Activated gamma-delta T cell treated with Interleukin-2 at 50 U/mL for 16 hours (primary cell): ENCODE data around the gene PTPN4.
"Not testable (repeated sequence)": the region's sequence is repeated elsewhere in the genome, so short reads cannot be mapped to it uniquely, and the experiment has no call there.

Source experiments
- DNase-seq: peaks from one replicate; pipeline ENCODE4 v3.0.0-alpha.2; 2020

The PTPN4 gene

GRCh38 chr2:119765433-119766002 is 5.8 kb downstream of the PTPN4 start:
- no peak for DNase-seq

GRCh38 chr2:119766944-119767343 is 7.2 kb downstream of the PTPN4 start:
- DNase-seq = no peak

- DNase-seq = no peak
Observed at GRCh38 chr2:119768742-119769141, 9.0 kb downstream of the PTPN4 start.

- no peak for DNase-seq
Observed at GRCh38 chr2:119769645-119770044, 9.9 kb downstream of the PTPN4 start.

GRCh38 chr2:119771331-119771730 is 11.6 kb downstream of the PTPN4 start:
- no peak for DNase-seq

- no peak for DNase-seq
Observed at GRCh38 chr2:119772128-119772527, 12.4 kb downstream of the PTPN4 start.

GRCh38 chr2:119772767-119773166 is 13.0 kb downstream of the PTPN4 start:
- DNase-seq = no peak

- DNase-seq = no peak
Observed at GRCh38 chr2:119774026-119774425, 14.3 kb downstream of the PTPN4 start.

- DNase-seq = no peak
Observed at GRCh38 chr2:119775102-119775501, 15.4 kb downstream of the PTPN4 start.

- no peak for DNase-seq
Observed at GRCh38 chr2:119782308-119783027, 22.7 kb downstream of the PTPN4 start.

GRCh38 chr2:119784876-119785275 is 25.2 kb downstream of the PTPN4 start:
- DNase-seq = no peak

- DNase-seq = no peak
Observed at GRCh38 chr2:119786295-119786694, 26.6 kb downstream of the PTPN4 start.

- no peak for DNase-seq
Observed at GRCh38 chr2:119788752-119789151, 29.0 kb downstream of the PTPN4 start.

GRCh38 chr2:119790466-119790865 is 30.7 kb downstream of the PTPN4 start:
- DNase-seq = no peak

GRCh38 chr2:119792907-119793312 is 33.2 kb downstream of the PTPN4 start:
- no peak for DNase-seq

GRCh38 chr2:119794237-119794636 is 34.5 kb downstream of the PTPN4 start:
- DNase-seq = no peak

GRCh38 chr2:119795309-119796303 is 35.9 kb downstream of the PTPN4 start:
- DNase-seq = no peak

- DNase-seq = no peak
Observed at GRCh38 chr2:119800376-119800902, 40.7 kb downstream of the PTPN4 start.

GRCh38 chr2:119801040-119801439 is 41.3 kb downstream of the PTPN4 start:
- DNase-seq = no peak

- DNase-seq = not testable (repeated sequence)
Observed at GRCh38 chr2:119801989-119802388, 42.3 kb downstream of the PTPN4 start.

GRCh38 chr2:119803101-119803500 is 43.4 kb downstream of the PTPN4 start:
- DNase-seq = no peak

GRCh38 chr2:119804409-119804808 is 44.7 kb downstream of the PTPN4 start:
- DNase-seq = not testable (repeated sequence)

- no peak for DNase-seq
Observed at GRCh38 chr2:119808516-119809147, 48.9 kb downstream of the PTPN4 start.
